WTC11 (cell line): Measurements from ENCODE around the gene ATG9B. TPM values are rescaled to one million over a fixed set of nuclear protein-coding genes. Genes with fewer than 3 reads are reported as not detected.

ENCODE experiments used
- ATAC-seq: fragments of 200-7000 bp; cut with Tn5 transposase; 2 replicates; pipeline ENCODE4 v1.10.0; 2021; ENCODE audit warnings: mild to moderate bottlenecking, moderate library complexity
- CTCF ChIA-PET: fragments of 300-600 bp; sonication (Branson Sonifier 250); formaldehyde crosslinking; loops from one replicate; lab custom pipeline; 2021; ENCODE audit warnings: antibody characterized with exemption; lab: Charles Lee
- POLR2A ChIA-PET: fragments of 350-600 bp; sonication (Branson Sonifier 250); formaldehyde crosslinking; loops from one replicate; lab custom pipeline; 2021; ENCODE audit warnings: antibody characterized with exemption; lab: Charles Lee
- DNase-seq: peaks from one replicate; pipeline ENCODE4 v3.0.0; 2021; ENCODE audit warnings: low spot score
- H3K27ac Mint-ChIP-seq: 2 replicates; pipeline ENCODE4 v1.8.0; 2021; ENCODE audit warnings: mixed read lengths
- H3K27me3 Mint-ChIP-seq: 2 replicates; pipeline ENCODE4 v1.8.0; 2021; ENCODE audit warnings: low read depth, mild to moderate bottlenecking, moderate library complexity, mixed read lengths
- H3K36me3 Mint-ChIP-seq: 2 replicates; pipeline ENCODE4 v1.8.0; 2021; ENCODE audit warnings: mixed read lengths
- H3K4me1 Mint-ChIP-seq: 2 replicates; pipeline ENCODE4 v1.8.0; 2022; ENCODE audit warnings: mixed read lengths
- H3K4me3 Mint-ChIP-seq: 2 replicates; pipeline ENCODE4 v1.8.0; 2021; ENCODE audit warnings: mild to moderate bottlenecking, moderate library complexity, mixed read lengths
- H3K9me3 Mint-ChIP-seq: 2 replicates; pipeline ENCODE4 v1.8.0; 2021; ENCODE audit warnings: mixed read lengths
- CTCF ChIP-seq: fragments of 200-600 bp; IDR thresholded peaks from 2 replicates; pipeline ENCODE4 v1.8.0; 2022; ENCODE audit warnings: antibody characterized with exemption
- JAZF1 ChIP-seq: fragments of 250-450 bp; sonication (Bioruptor Pico); IDR thresholded peaks from 2 replicates; pipeline ENCODE4 v1.9.0; 2021; ENCODE audit warnings: moderate library complexity, mild to moderate bottlenecking, inconsistent platforms
- NFATC4 ChIP-seq: fragments of 250-450 bp; sonication (Bioruptor Pico); IDR thresholded peaks from 2 replicates; pipeline ENCODE4 v1.9.0; 2021; ENCODE audit warnings: mild to moderate bottlenecking
- SP1 ChIP-seq: sonication (generic); formaldehyde crosslinking; conservative IDR thresholded peaks from 2 replicates; pipeline ENCODE4 v1.8.1; 2022; ENCODE audit warnings: missing genetic modification reagents
- ZNF121 ChIP-seq: sonication (generic); formaldehyde crosslinking; IDR thresholded peaks from 2 replicates; pipeline ENCODE4 v1.8.0; 2023; ENCODE audit warnings: missing genetic modification reagents
- ZNF138 ChIP-seq: sonication (generic); formaldehyde crosslinking; conservative IDR thresholded peaks from 2 replicates; pipeline ENCODE4 v1.8.1; 2022; ENCODE audit warnings: mild to moderate bottlenecking, moderate library complexity, missing genetic modification reagents
- ZNF232 ChIP-seq: sonication (generic); formaldehyde crosslinking; IDR thresholded peaks from 2 replicates; pipeline ENCODE4 v1.8.0; 2022; ENCODE audit warnings: mild to moderate bottlenecking, missing genetic modification reagents
- ZNF423 ChIP-seq: fragments of 250-450 bp; sonication (Bioruptor Pico); IDR thresholded peaks from 2 replicates; pipeline ENCODE4 v2.1.2; 2022; ENCODE audit warnings: mild to moderate bottlenecking, moderate library complexity
- ZNF532 ChIP-seq: fragments of 250-450 bp; sonication (Bioruptor Pico); IDR thresholded peaks from 2 replicates; pipeline ENCODE4 v1.9.0; 2021; ENCODE audit warnings: mild to moderate bottlenecking, borderline replicate concordance
- total RNA-seq: library from RNA; stranded (reverse); gene quantifications from 3 replicates; pipeline ENCODE4 v1.2.3, GENCODE V29; 2021
- TF ChIP-seq, protein P1 (sequence below): sonication (generic); formaldehyde crosslinking; IDR thresholded peaks from 2 replicates; pipeline ENCODE4 v1.8.1; 2022; ENCODE audit warnings: missing genetic modification reagents, borderline replicate concordance
- TF ChIP-seq, protein P2 (sequence below): sonication (generic); formaldehyde crosslinking; IDR thresholded peaks from 2 replicates; pipeline ENCODE4 v1.8.1; 2023; ENCODE audit warnings: mild to moderate bottlenecking, missing genetic modification reagents
- TF ChIP-seq, protein P3 (sequence below): sonication (generic); formaldehyde crosslinking; IDR thresholded peaks from 2 replicates; pipeline ENCODE4 v1.8.1; 2022; ENCODE audit warnings: low read depth, mild to moderate bottlenecking, moderate library complexity, missing genetic modification reagents, borderline replicate concordance

The ATG9B gene
- total RNA-seq, 1 experiment from 2014 or later = 2.4 TPM

DNA sequence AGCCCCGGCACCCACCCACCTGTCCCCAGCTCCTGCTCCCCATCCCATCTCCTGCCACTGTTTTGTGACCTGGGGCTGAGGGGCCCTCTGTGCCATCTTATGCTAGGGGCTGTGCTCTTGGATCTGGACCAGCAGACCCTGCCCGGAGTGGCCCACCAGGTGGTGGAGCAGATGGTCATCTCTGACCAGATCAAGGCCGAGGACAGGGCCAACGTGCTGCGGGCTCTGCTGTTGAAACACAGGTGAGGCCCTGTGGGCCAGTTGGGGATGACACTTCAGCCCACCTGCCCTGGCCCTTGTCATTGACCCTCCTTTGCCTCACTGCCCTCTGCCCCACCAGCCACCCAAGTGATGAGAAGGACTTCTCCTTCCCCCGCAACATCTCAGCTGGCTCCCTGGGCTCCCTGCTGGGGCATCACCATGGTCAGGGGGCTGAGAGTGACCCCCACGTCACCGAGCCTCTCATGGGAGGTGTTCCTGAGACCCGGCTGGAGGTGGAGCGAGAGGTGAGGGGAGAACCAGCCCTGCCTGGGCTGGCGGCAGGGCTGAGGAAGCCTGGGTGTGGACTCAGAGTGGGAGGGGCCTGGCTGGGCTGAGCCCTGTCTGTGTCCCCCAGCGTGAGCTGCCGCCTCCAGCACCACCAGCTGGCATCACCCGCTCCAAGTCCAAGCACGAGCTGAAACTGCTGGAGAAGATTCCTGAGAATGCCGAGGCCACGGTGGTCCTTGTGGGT, 45.7 kb upstream of the ATG9B start:
- POLR2A ChIA-PET = no interaction called here
- Mint-ChIP-seq H3K27ac (no peak overlapping the region), H3K9me3 (no peaks in the 10 kb centered on the region), H3K36me3 (peaks cover 46% of the 10 kb centered on the region), H3K27me3 (no peaks in the 10 kb centered on the region), H3K4me3 (no peak overlapping the region), H3K4me1 (peaks cover 10% of the 10 kb centered on the region)
- DNase-seq (no peak), ATAC-seq (no peak)
- TF ChIP-seq, protein P1, sequence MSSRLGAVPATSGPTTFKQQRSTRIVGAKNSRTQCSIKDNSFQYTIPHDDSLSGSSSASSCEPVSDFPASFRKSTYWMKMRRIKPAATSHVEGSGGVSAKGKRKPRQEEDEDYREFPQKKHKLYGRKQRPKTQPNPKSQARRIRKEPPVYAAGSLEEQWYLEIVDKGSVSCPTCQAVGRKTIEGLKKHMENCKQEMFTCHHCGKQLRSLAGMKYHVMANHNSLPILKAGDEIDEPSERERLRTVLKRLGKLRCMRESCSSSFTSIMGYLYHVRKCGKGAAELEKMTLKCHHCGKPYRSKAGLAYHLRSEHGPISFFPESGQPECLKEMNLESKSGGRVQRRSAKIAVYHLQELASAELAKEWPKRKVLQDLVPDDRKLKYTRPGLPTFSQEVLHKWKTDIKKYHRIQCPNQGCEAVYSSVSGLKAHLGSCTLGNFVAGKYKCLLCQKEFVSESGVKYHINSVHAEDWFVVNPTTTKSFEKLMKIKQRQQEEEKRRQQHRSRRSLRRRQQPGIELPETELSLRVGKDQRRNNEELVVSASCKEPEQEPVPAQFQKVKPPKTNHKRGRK (CRISPR knock-in tag) = no peak
- no peak for TF ChIP-seq ZNF138 (CRISPR knock-in tag)
- TF ChIP-seq SP1 (CRISPR knock-in tag) = no peak
- TF ChIP-seq ZNF423 (CRISPR knock-in tag) = no peak
- TF ChIP-seq JAZF1 (CRISPR knock-in tag) = no peak
- no peak for TF ChIP-seq ZNF532 (CRISPR knock-in tag)
- no peak for TF ChIP-seq CTCF
- TF ChIP-seq, protein P2, sequence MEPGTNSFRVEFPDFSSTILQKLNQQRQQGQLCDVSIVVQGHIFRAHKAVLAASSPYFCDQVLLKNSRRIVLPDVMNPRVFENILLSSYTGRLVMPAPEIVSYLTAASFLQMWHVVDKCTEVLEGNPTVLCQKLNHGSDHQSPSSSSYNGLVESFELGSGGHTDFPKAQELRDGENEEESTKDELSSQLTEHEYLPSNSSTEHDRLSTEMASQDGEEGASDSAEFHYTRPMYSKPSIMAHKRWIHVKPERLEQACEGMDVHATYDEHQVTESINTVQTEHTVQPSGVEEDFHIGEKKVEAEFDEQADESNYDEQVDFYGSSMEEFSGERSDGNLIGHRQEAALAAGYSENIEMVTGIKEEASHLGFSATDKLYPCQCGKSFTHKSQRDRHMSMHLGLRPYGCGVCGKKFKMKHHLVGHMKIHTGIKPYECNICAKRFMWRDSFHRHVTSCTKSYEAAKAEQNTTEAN = no peak
- TF ChIP-seq, protein P3, sequence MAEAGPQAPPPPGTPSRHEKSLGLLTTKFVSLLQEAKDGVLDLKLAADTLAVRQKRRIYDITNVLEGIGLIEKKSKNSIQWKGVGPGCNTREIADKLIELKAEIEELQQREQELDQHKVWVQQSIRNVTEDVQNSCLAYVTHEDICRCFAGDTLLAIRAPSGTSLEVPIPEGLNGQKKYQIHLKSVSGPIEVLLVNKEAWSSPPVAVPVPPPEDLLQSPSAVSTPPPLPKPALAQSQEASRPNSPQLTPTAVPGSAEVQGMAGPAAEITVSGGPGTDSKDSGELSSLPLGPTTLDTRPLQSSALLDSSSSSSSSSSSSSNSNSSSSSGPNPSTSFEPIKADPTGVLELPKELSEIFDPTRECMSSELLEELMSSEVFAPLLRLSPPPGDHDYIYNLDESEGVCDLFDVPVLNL (CRISPR knock-in tag) = no peak
- CTCF ChIA-PET = no interaction called here

DNA sequence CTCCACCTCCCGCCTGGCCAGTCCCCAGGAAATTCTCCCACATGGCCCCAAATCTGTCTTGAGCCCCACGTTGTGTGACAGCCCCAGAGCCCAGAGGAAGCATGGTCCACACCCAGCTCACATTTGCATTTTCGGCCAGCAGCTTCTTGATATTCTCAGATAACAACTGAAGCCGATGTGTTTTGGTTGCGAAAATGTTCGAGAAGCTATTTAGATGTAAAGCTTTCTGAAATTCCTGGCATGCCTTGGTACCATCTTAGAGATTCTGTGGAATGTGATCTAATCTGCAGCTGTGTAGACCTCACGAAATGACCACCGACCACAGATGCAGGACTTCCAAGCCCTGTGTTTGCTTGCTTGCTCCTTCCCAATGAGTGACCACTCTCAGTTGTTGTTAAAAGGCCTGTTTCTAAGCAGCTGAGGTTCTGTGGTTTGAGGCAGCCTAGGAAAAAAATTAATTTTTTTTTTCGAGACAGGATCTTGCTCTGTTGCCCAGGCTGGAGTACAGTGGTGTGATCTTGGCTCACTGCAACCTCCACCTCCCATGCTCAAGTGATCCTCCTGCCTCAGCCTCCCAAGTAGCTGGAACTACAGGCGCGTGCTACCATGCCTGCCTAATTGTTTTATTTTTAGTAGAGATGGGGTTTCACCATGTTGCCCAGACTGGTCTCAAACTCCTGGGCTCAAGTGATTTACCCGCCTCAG, 43.9 kb upstream of the ATG9B start:
- Mint-ChIP-seq H3K36me3 (peaks cover 36% of the 10 kb centered on the region), H3K9me3 (no peaks in the 10 kb centered on the region), H3K4me1 (peaks cover 15% of the 10 kb centered on the region), H3K27me3 (no peaks in the 10 kb centered on the region), H3K27ac (peak overlapping the region; percentile 63), H3K4me3 (no peak overlapping the region)
- TF ChIP-seq NFATC4 (CRISPR knock-in tag) (no peak), ZNF232 (no peak), ZNF121 (CRISPR knock-in tag) (peak; percentile 57; the same call in 1 of the 2 replicates)
- ChIA-PET POLR2A (no interaction called here), CTCF (interaction anchor here (0.6 to 2.8 kb wide), 11 partner anchors 8 to 1354 kb away, joined by 3 to 10 read pairs (median 3); partner anchors contain the start of genes ABCB8, CDK5, FASTK and TMUB1)
- ATAC-seq = peak; percentile 49
- DNase-seq = no peak
